Neutrophil (primary cell): ENCODE data around the gene PCDHB10.
"Not testable (repeated sequence)": the region's sequence is repeated elsewhere in the genome, so short reads cannot be mapped to it uniquely, and the experiment has no call there.

Experiments
- H3K27ac ChIP-seq: fragments of 200-600 bp; sonication (generic); 2 replicates; pipeline ENCODE4 v1.5.1; 2016; ENCODE audit warnings: mild to moderate bottlenecking, moderate library complexity
- H3K27me3 ChIP-seq: fragments of 200-600 bp; sonication (generic); 2 replicates; pipeline ENCODE4 v1.6.0; 2016; ENCODE audit warnings: mild to moderate bottlenecking
- H3K36me3 ChIP-seq: fragments of 200-600 bp; sonication (generic); 2 replicates; pipeline ENCODE4 v1.5.1; 2017
- H3K4me1 ChIP-seq, 2 experiments: fragments of 200-600 bp in 1 of 2; sonication (generic) in 1 of 2; 1 replicate in 1 of 2; 2 replicates in 1 of 2; pipeline versions ENCODE4 v1.5.1 to v1.6.1; 2013 to 2016; ENCODE audit warnings: low read depth in 1 of 2, low read length in 1 of 2, mild to moderate bottlenecking in 1 of 2, moderate library complexity in 1 of 2; ENCODE audit not compliant: control insufficient read depth in 1 of 2, insufficient read depth in 1 of 2
- H3K4me3 ChIP-seq, 2 experiments: fragments of 200-600 bp in 1 of 2; sonication (generic) in 1 of 2; 1 replicate in 1 of 2; 2 replicates in 1 of 2; pipeline ENCODE4 v1.5.1; 2013 to 2016; ENCODE audit warnings: low read depth in 1 of 2, low read length in 1 of 2, mild to moderate bottlenecking in 1 of 2, moderate library complexity in 1 of 2
- H3K9me3 ChIP-seq: fragments of 200-600 bp; sonication (generic); 2 replicates; pipeline ENCODE4 v1.5.1; 2016
- CTCF ChIP-seq: fragments of 200-600 bp; sonication (generic); IDR thresholded peaks from 2 replicates; pipeline ENCODE4 v1.5.1; 2016; ENCODE audit warnings: antibody characterized with exemption

Gene PCDHB10

GRCh38 chr5:141216035-141216434 lies 23.9 kb downstream of the PCDHB10 start:
- peaks cover 43% of the 10 kb centered on the region for H3K27me3 ChIP-seq
- not testable (repeated sequence) for H3K36me3 ChIP-seq, H3K9me3 ChIP-seq, H3K27ac ChIP-seq, H3K4me1 ChIP-seq, H3K4me3 ChIP-seq

GRCh38 chr5:141223112-141223783 lies 31.1 kb downstream of the PCDHB10 start, which contains the start of gene PCDHB14:
PCDHB14 (plus strand) TSS chr5:141223343; CDS start chr5:141223506, 163 bp downstream.
- no peak within 1 kb of the TSS for H3K27ac ChIP-seq
- H3K36me3 ChIP-seq, result no peaks in the 10 kb centered on the region
- no peaks in the 10 kb centered on the region for H3K4me1 ChIP-seq
- no peaks in the 10 kb centered on the region for H3K9me3 ChIP-seq
- H3K4me3 ChIP-seq, result no peak within 1 kb of the TSS
- peaks cover 36% of the 10 kb centered on the region for H3K27me3 ChIP-seq
- TF ChIP-seq CTCF, result no peak

- H3K9me3 ChIP-seq, H3K4me3 ChIP-seq, H3K4me1 ChIP-seq, H3K36me3 ChIP-seq, H3K27ac ChIP-seq: not testable (repeated sequence)
- H3K27me3 ChIP-seq, result peaks cover 36% of the 10 kb centered on the region
Measured at GRCh38 chr5:141224844-141225243, 32.7 kb downstream of the PCDHB10 start.

- H3K4me1 ChIP-seq, H3K27ac ChIP-seq, H3K4me3 ChIP-seq, H3K36me3 ChIP-seq, H3K9me3 ChIP-seq: not testable (repeated sequence)
- H3K27me3 ChIP-seq, result peaks cover 36% of the 10 kb centered on the region
Measured at GRCh38 chr5:141225421-141225820, 33.3 kb downstream of the PCDHB10 start.

- H3K27me3 ChIP-seq, result peaks cover 36% of the 10 kb centered on the region
- H3K9me3 ChIP-seq, result peaks cover 24% of the 10 kb centered on the region
- H3K4me3 ChIP-seq, result no peak overlapping the region
- no peak overlapping the region for H3K27ac ChIP-seq
- H3K36me3 ChIP-seq, result no peaks in the 10 kb centered on the region
- TF ChIP-seq CTCF, result no peak
- H3K4me1 ChIP-seq, result no peaks in the 10 kb centered on the region
Measured at GRCh38 chr5:141234109-141234667, 42.0 kb downstream of the PCDHB10 start.

- Histone ChIP-seq H3K9me3 (peaks cover 29% of the 10 kb centered on the region), H3K27me3 (peaks cover 49% of the 10 kb centered on the region)
- not testable (repeated sequence) for H3K4me1 ChIP-seq, H3K27ac ChIP-seq, H3K36me3 ChIP-seq, H3K4me3 ChIP-seq
Measured at GRCh38 chr5:141235922-141236321, 43.8 kb downstream of the PCDHB10 start.

- TF ChIP-seq CTCF, result no peak
- Histone ChIP-seq H3K27ac (no peak overlapping the region), H3K4me3 (no peak overlapping the region), H3K27me3 (peaks cover 57% of the 10 kb centered on the region), H3K4me1 (no peaks in the 10 kb centered on the region), H3K36me3 (no peaks in the 10 kb centered on the region), H3K9me3 (peaks cover 37% of the 10 kb centered on the region)
Measured at GRCh38 chr5:141236516-141237313, 44.6 kb downstream of the PCDHB10 start.
